ENCODE results near the gene HPCAL4. TPM values are rescaled to one million over a fixed set of nuclear protein-coding genes. Genes with fewer than 3 reads are reported as not detected.

Gene HPCAL4
- total RNA-seq, 2 donors from 2014 or later, result 0.06 TPM; not detected in 1

GRCh38 chr1:39683591-39684312, 7.5 kb downstream of the HPCAL4 start:
- ATAC-seq (no peak), DNase-seq (peak in 1 of 2 donors; percentile 21)
- intact Hi-C loops (cut with DNase I, micrococcal nuclease), result no loop called here

GRCh38 chr1:39681999-39682398, 9.2 kb downstream of the HPCAL4 start:
- no peak for ATAC-seq
- DNase-seq, result no peak
- intact Hi-C loops (cut with DNase I, micrococcal nuclease), result no loop called here

- intact Hi-C loops (cut with DNase I, micrococcal nuclease), result no loop called here
- no peak for DNase-seq
- ATAC-seq, result no peak
Observed at GRCh38 chr1:39681294-39681693, 9.9 kb downstream of the HPCAL4 start.

- intact Hi-C loops (cut with DNase I, micrococcal nuclease), result no loop called here
- DNase-seq (no peak), ATAC-seq (no peak)
Observed at GRCh38 chr1:39680751-39681150, 10.5 kb downstream of the HPCAL4 start.

- intact Hi-C loops (cut with DNase I, micrococcal nuclease), result no loop called here
- DNase-seq, result no peak
- no peak for ATAC-seq
Observed at GRCh38 chr1:39679821-39680220, 11.4 kb downstream of the HPCAL4 start.

GRCh38 chr1:39678889-39679288, 12.3 kb downstream of the HPCAL4 start:
- DNase-seq (no peak), ATAC-seq (no peak)
- intact Hi-C loops (cut with DNase I, micrococcal nuclease), result no loop called here

- ATAC-seq (no peak), DNase-seq (no peak)
- intact Hi-C loops (cut with DNase I, micrococcal nuclease), result no loop called here
Observed at GRCh38 chr1:39677645-39678044, 13.6 kb downstream of the HPCAL4 start.

GRCh38 chr1:39676948-39677548, 14.2 kb downstream of the HPCAL4 start:
- DNase-seq (no peak), ATAC-seq (no peak)
- intact Hi-C loops (cut with DNase I, micrococcal nuclease), result no loop called here

GRCh38 chr1:39675220-39675619, 16.0 kb downstream of the HPCAL4 start:
- ATAC-seq (no peak), DNase-seq (no peak)
- intact Hi-C loops (cut with DNase I, micrococcal nuclease), result no loop called here

- intact Hi-C loops (cut with DNase I, micrococcal nuclease), result no loop called here
- DNase-seq (no peak), ATAC-seq (no peak)
Observed at GRCh38 chr1:39673215-39673614, 18.0 kb downstream of the HPCAL4 start.

GRCh38 chr1:39672551-39672947, 18.7 kb downstream of the HPCAL4 start:
- DNase-seq (peak in 1 of 2 donors; percentile 33), ATAC-seq (peak; percentile 33)
- intact Hi-C loops (cut with DNase I, micrococcal nuclease), result no loop called here

GRCh38 chr1:39671793-39672550, 19.3 kb downstream of the HPCAL4 start, which contains the start of gene NT5C1A:
Gene NT5C1A (minus strand): TSS chr1:39672107. CDS start chr1:39672038, 69 bp downstream.
- ATAC-seq (peak; percentile 22), DNase-seq (peak in 1 of 2 donors; percentile 14)
- intact Hi-C loops (cut with DNase I, micrococcal nuclease), result no loop called here

- no peak for ATAC-seq
- no peak for DNase-seq
- intact Hi-C loops (cut with DNase I, micrococcal nuclease), result no loop called here
Observed at GRCh38 chr1:39671433-39671792, 19.8 kb downstream of the HPCAL4 start.

GRCh38 chr1:39670689-39671088, 20.5 kb downstream of the HPCAL4 start:
- no peak for DNase-seq
- ATAC-seq, result no peak
- intact Hi-C loops (cut with DNase I, micrococcal nuclease), result no loop called here

GRCh38 chr1:39668894-39669293, 22.3 kb downstream of the HPCAL4 start:
- intact Hi-C loops (cut with DNase I, micrococcal nuclease), result no loop called here
- DNase-seq (no peak), ATAC-seq (no peak)

GRCh38 chr1:39668111-39668510, 23.1 kb downstream of the HPCAL4 start:
- DNase-seq, result no peak
- intact Hi-C loops (cut with DNase I, micrococcal nuclease), result no loop called here
- no peak for ATAC-seq

- ATAC-seq (no peak), DNase-seq (no peak)
- intact Hi-C loops (cut with DNase I, micrococcal nuclease), result no loop called here
Observed at GRCh38 chr1:39666772-39667171, 24.5 kb downstream of the HPCAL4 start.

- intact Hi-C loops (cut with DNase I, micrococcal nuclease), result no loop called here
- DNase-seq, result no peak
- ATAC-seq, result no peak
Observed at GRCh38 chr1:39663559-39663958, 27.7 kb downstream of the HPCAL4 start.

GRCh38 chr1:39662861-39663260, 28.4 kb downstream of the HPCAL4 start:
- ATAC-seq (no peak), DNase-seq (no peak)
- intact Hi-C loops (cut with DNase I, micrococcal nuclease), result no loop called here

GRCh38 chr1:39659538-39659937, 31.7 kb downstream of the HPCAL4 start:
- intact Hi-C loops (cut with DNase I, micrococcal nuclease), result loop anchor here in 1 of 2 donors (10.0 kb wide), 1 partner anchor 55 kb away; no protein-coding TSS in a partner anchor
- DNase-seq (no peak), ATAC-seq (no peak)

Measured in left colon (tissue), 2 donors.